ENCODE measurements around the gene KRT81. TPM values are rescaled to one million over a fixed set of nuclear protein-coding genes. Genes with fewer than 3 reads are reported as not detected.
"Not testable (repeated sequence)": the region's sequence is repeated elsewhere in the genome, so short reads cannot be mapped to it uniquely, and the experiment has no call there.

The KRT81 gene
- total RNA-seq, 4 donors from 2014 or later, result not detected

GRCh38 chr12:52241205-52241842 lies 50.0 kb downstream of the KRT81 start:
- WGBS, 2 donors, result 80 to 83% methylated on average over 4 of the region's 11 CpGs
- Histone ChIP-seq H3K27ac (no peak overlapping the region), H3K36me3 (no peaks in the 10 kb centered on the region), H3K4me3 (no peak overlapping the region), H3K27me3 (no peaks in the 10 kb centered on the region), H3K9me3 (no peaks in the 10 kb centered on the region), H3K4me1 (peaks cover 22 to 60% (median 23%) of the 10 kb centered on the region in 3 donors)
- DNase-seq, result no peak
- intact Hi-C loops (cut with DNase I), result no loop called here
- TF ChIP-seq POLR2A (IDR thresholded peaks at IDR 0.05) (no peak), CTCF (IDR thresholded peaks at IDR 0.05) (no peak)

- H3K36me3 ChIP-seq; H3K4me3 ChIP-seq; H3K27ac ChIP-seq; DNase-seq; H3K27me3 ChIP-seq; intact Hi-C loops (cut with DNase I); H3K9me3 ChIP-seq: not testable (repeated sequence)
- peaks cover 23 to 60% (median 26%) of the 10 kb centered on the region in 3 donors for H3K4me1 ChIP-seq
- WGBS, 2 donors, result 61 to 71% methylated on average over 6 of the region's 6 CpGs
Observed at GRCh38 chr12:52240247-52240646, 51.1 kb downstream of the KRT81 start.

- H3K27ac ChIP-seq, result no peak overlapping the region
Observed at GRCh38 chr12:52239767-52240166, 51.6 kb downstream of the KRT81 start.

GRCh38 chr12:52238916-52239646 lies 52.3 kb downstream of the KRT81 start:
- no peak overlapping the region for H3K4me3 ChIP-seq
- 88 to 94% methylated on average over 7 of the region's 7 CpGs for WGBS, 2 donors
- peaks cover 16 to 59% (median 20%) of the 10 kb centered on the region in 3 donors for H3K4me1 ChIP-seq
- intact Hi-C loops (cut with DNase I), result no loop called here
- TF ChIP-seq CTCF (IDR thresholded peaks at IDR 0.05), result no peak
- TF ChIP-seq POLR2A (IDR thresholded peaks at IDR 0.05), result no peak
- H3K9me3 ChIP-seq, result no peaks in the 10 kb centered on the region
- DNase-seq, result no peak
- H3K36me3 ChIP-seq, result no peaks in the 10 kb centered on the region
- H3K27me3 ChIP-seq, result peaks cover 0 to 10% (median 0%) of the 10 kb centered on the region in 4 donors
- no peak overlapping the region for H3K27ac ChIP-seq

More at GRCh38 chr12:52239767-52240166, 51.6 kb downstream of the KRT81 start:
- DNase-seq, result no peak
- Histone ChIP-seq H3K27me3 (peaks cover 0 to 4% (median 0%) of the 10 kb centered on the region in 4 donors), H3K36me3 (no peaks in the 10 kb centered on the region), H3K4me1 (peaks cover 22 to 60% (median 26%) of the 10 kb centered on the region in 3 donors), H3K4me3 (no peak overlapping the region), H3K9me3 (no peaks in the 10 kb centered on the region)
- WGBS, 2 donors, result 44 to 56% methylated on average over 2 of the region's 2 CpGs
- no peak for TF ChIP-seq CTCF (IDR thresholded peaks at IDR 0.05)
- no peak for TF ChIP-seq POLR2A (IDR thresholded peaks at IDR 0.05)
- intact Hi-C loops (cut with DNase I), result no loop called here

- Histone ChIP-seq H3K27me3 (peaks cover 0 to 18% (median 0%) of the 10 kb centered on the region in 4 donors), H3K9me3 (no peaks in the 10 kb centered on the region), H3K36me3 (no peaks in the 10 kb centered on the region), H3K4me3 (no peak overlapping the region), H3K27ac (no peak overlapping the region), H3K4me1 (peaks cover 9 to 59% (median 16%) of the 10 kb centered on the region in 3 donors)
- intact Hi-C loops (cut with DNase I), result no loop called here
- WGBS, 2 donors, result 91 to 95% methylated on average over 3 to 4 of the region's 4 CpGs
- TF ChIP-seq POLR2A (IDR thresholded peaks at IDR 0.05) (no peak), CTCF (IDR thresholded peaks at IDR 0.05) (no peak)
- no peak for DNase-seq
Observed at GRCh38 chr12:52238207-52238840, 53.0 kb downstream of the KRT81 start.
